Lower leg skin (tissue), 4 donors: ENCODE measurements around the gene SMIM30. TPM values are rescaled to one million over a fixed set of nuclear protein-coding genes. Genes with fewer than 3 reads are reported as not detected.

Experiments
- DNase-seq, 2 donors: peaks; one replicate each; pipeline ENCODE4 v3.0.0-alpha.2; 2019; ENCODE audit warnings: low spot score in 2 of 2
- H3K4me3 ChIP-seq: fragments of 200-600 bp; sonication (generic); 2 replicates; pipeline ENCODE4 v1.5.1; 2017; ENCODE audit warnings: mild to moderate bottlenecking, low read depth; ENCODE audit not compliant: poor library complexity, severe bottlenecking
- CTCF ChIP-seq, 3 donors: fragments of 450-650 bp; IDR thresholded peaks; one replicate each; pipeline ENCODE4 v1.5.1; 2016; ENCODE audit warnings: antibody characterized with exemption in 3 of 3, mild to moderate bottlenecking in 3 of 3, moderate library complexity in 2 of 3
- POLR2A ChIP-seq, 2 donors: fragments of 450-650 bp; IDR thresholded peaks; one replicate each; pipeline ENCODE4 v1.6.1; 2016 to 2017; ENCODE audit warnings: antibody characterized with exemption in 2 of 2, mild to moderate bottlenecking in 1 of 2, moderate library complexity in 1 of 2
- WGBS, 2 donors: methylation state at CpG; one replicate each; pipeline ENCODE4 v1.1.5; 2018; 5-methylcytosine and 5-hydroxymethylcytosine counted together
- intact Hi-C: fragments of 100-400 bp; cut with DNase I; formaldehyde crosslinking; loops from one replicate; pipeline ENCODE4 v1.15.0; 2023; ENCODE audit warnings: low total_unique reads
- total RNA-seq, 4 donors: library from RNA; depleted of rRNA; stranded (reverse); fragments of >200 nt; gene quantifications; one replicate each; pipeline ENCODE4 v1.1.0, GENCODE V29; 2016

SMIM30 gene
- total RNA-seq, 4 donors from 2014 or later = 9.1 to 25.6 (median 19.0) TPM

- TF ChIP-seq CTCF (IDR thresholded peaks at IDR 0.05) (no peak), POLR2A (IDR thresholded peaks at IDR 0.05) (no peak)
- H3K4me3 ChIP-seq = no peak overlapping the region
- WGBS, 2 donors = 43 to 46% methylated on average over 3 of the region's 3 CpGs
- no peak for DNase-seq
- intact Hi-C loops = no loop called here
Measured at GRCh38 chr7:113099284-113099919, 19.0 kb downstream of the SMIM30 start.

DNA sequence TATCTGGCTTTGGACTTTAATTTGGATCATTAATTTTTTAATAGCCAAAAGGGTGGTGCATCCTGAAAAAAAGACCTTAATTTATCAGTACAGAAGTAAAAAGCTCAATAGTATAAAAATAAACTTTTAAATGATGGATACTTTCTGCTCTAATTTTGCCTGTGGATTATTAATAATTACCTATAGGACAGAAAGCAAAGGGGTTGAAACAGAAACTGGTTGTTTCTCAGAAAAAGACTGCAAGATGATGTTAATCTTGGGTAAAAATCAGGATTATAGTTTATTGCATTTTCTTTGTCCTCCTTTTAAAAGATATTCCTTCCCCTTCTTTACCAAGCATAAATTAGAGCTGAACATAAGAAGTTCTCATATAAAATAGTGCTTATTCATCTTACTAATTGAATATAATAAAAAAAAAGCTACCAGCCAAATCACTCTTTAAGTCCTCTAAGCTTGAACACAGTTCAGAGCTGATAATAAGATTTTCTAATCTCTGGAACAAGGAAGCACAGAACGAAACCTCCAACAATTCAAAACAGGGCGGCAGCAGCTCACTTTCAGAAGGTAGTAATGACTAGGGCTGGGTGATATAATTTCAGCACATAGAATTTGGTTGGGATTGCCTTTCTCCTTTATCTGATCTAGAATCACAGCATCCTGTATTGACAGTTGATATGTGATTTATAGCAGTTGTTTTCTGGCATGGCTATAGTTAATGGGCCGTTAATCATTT, 23.7 kb downstream of the SMIM30 start:
- no peak for DNase-seq
- intact Hi-C loops = no loop called here
- 82 to 85% methylated on average over 3 of the region's 3 CpGs for WGBS, 2 donors

DNA sequence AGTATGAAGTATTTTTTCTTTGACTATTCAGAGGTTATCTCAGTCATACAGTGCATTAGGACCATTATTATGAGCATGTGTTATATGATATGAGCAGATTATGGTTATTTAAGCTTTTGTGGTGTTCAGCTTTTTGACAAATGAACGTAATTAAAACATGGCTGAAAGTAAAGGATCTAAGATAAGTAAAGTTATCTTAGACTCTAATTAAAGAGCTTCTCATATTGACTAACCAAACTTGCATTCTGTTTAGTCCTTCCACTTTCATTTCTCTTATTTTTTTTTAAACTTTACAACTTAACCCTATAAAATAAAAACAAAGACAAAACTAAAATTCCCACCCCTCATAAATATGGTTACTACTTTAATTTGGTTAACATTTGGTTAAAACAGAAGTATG, 24.8 kb downstream of the SMIM30 start:
- DNase-seq = no peak
- 69 to 75% methylated on average over 1 of the region's 1 CpG for WGBS, 2 donors
- H3K4me3 ChIP-seq = no peak overlapping the region
- TF ChIP-seq POLR2A (IDR thresholded peaks at IDR 0.05) (no peak), CTCF (IDR thresholded peaks at IDR 0.05) (no peak)
- intact Hi-C loops = no loop called here

More for the DNA sequence above, 23.7 kb downstream of the SMIM30 start:
- TF ChIP-seq CTCF (IDR thresholded peaks at IDR 0.05) = no peak
- TF ChIP-seq POLR2A (IDR thresholded peaks at IDR 0.05) = no peak
- H3K4me3 ChIP-seq = no peak overlapping the region

- H3K4me3 ChIP-seq = no peak overlapping the region
- TF ChIP-seq POLR2A (IDR thresholded peaks at IDR 0.05) (no peak), CTCF (IDR thresholded peaks at IDR 0.05) (no peak)
- DNase-seq = no peak
- WGBS, 2 donors = 83% methylated on average over 1 of the region's 1 CpG
- intact Hi-C loops = no loop called here
Measured at GRCh38 chr7:113092762-113093161, 25.6 kb downstream of the SMIM30 start.

DNA sequence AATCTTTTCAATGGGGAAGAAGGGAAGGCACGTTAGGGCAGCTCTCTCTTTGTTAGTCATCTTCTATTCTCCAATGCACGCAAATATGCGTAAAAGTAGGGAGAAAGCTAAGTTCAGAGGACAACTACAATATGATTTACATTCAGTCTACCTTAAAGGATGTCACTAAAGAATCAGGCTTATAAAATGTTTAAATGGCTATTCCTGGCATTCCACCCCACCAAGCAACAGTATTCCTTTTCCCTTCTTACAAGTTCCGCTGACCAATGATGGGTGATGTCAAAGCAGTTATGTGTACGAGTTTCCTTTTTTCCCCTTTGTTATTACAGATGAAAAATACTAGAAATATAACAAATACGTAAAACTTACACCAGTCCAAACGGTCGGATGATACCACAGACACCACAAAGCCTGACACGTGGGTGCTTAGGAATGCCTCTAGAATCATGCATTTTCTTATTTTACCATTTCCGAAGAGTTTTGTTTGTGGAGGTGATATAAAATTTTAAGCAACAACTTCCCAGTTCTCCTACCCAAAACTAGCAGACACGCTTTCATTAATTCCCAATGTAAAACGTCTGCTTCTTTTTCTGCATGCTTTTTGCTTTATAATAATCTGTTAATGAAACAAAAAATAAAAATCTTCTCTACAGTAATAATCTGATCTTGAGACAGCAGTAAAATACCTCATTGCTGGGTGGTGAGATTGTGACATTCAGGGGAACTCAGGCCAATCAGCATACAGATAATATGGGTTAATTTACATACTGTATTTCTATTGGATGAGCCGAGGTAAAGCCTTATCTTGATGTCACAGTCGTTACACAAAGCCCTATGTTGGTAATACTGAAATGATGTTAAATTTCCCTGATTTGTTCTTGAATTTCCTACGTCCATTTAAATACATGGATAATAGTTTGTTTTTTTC, 31.0 kb downstream of the SMIM30 start:
- no peak for DNase-seq
- intact Hi-C loops = no loop called here
- TF ChIP-seq CTCF (IDR thresholded peaks at IDR 0.05) = no peak
- no peak for TF ChIP-seq POLR2A (IDR thresholded peaks at IDR 0.05)
- WGBS, 2 donors = 32 to 34% methylated on average over 15 of the region's 15 CpGs
- H3K4me3 ChIP-seq = no peak overlapping the region
